HK-2 (cell line): ENCODE data around the gene SMPD3.
"Not testable (repeated sequence)": the region's sequence is repeated elsewhere in the genome, so short reads cannot be mapped to it uniquely, and the experiment has no call there.

Experiments
- DNase-seq: peaks from one replicate; pipeline ENCODE4 v3.0.0-alpha.2; 2018; ENCODE audit not compliant: unreplicated experiment

The SMPD3 gene

DNA sequence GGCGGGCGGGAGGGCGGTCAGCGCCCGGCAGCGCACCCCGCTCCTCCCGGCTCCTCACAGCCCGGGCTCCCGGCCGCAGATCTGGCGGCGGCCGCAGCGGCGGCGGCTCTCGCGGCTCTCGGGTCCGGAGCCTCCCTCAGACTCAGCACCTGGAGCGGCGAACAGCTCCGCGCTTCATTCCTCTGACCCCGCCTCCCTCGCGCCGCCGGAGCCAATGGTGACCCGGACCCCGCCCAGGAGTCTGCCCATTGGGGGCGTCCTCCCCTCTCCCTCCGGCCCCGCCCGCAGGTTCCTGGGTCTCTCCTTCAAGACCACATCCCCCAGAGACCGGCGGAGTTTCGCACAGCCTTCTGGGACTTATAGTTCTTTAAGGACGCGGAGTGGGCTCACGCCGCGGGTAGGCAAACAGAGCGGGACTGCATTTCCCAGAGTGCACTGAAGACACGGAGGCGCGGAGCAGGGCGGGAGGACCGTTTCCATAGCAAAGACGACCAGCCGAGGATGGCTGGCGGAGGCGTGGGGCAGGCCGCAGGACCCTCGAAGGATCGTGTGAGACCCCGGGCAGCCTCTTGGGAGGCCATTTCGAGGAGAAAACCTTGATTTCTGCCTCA, at the start of gene SMPD3:
TSS of gene SMPD3 (minus strand) at position 149 of the 611 bp plus-strand sequence. CDS start 76,327 bp downstream, outside the sequence.
- peak; percentile 99 for DNase-seq

- DNase-seq: no peak
These were observed 48.4 kb upstream of the SMPD3 start for GRCh38 chr16:68496689-68497088.

DNA sequence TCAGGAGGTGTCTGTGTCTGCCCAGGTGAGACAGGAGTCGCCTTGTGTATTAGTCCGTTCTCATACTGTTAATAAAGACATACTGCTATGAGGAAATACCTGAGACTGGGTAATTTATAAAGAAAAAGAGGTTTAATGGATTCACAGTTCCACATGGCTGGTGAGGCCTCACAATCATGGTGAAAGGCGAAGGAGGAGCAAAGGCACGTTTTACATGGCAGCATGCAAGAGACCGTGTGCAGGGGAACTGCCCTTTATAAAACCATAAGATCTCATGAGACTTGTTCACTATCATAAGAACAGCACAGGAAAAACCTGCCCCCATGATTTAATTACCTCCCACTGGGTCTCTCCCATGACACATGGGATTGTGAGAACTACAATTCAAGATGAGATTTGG, 46.0 kb upstream of the SMPD3 start:
- not testable (repeated sequence) for DNase-seq

DNA sequence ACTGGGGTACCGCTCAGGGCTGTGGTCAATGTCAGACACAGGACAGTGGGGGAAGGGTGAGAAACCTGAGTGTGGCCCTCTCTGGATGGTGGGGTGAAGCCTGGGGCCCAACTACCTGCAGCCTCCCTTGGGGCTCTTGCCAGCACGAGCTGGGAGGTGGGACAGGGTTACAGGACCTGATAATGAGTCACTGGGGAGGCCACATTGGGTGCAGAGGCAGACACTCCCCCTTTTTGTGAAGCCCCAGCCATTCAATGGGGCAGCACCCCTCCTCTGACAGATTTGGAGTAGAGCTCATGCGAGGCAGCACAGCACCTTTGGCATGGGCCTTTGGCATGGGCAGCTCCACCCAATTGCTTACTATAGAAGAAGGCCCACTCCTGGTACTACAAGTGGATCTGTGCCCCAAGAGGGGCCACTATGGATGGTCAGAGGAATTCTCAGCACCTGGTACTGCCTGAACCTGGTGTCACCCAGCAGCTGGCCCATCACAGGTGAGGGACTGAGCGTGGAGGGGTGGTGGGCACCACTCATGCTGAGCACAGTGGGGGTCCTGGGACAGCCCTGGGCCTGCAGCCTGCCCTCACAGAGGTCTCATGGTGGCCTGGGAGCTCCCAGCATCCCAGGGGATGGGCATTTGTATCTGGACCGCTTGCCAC, 45.2 kb upstream of the SMPD3 start:
- DNase-seq: no peak

- DNase-seq: no peak
These were observed 44.5 kb upstream of the SMPD3 start for GRCh38 chr16:68492543-68493411.

- DNase-seq: no peak
These were observed 43.8 kb upstream of the SMPD3 start for GRCh38 chr16:68492151-68492542.

DNA sequence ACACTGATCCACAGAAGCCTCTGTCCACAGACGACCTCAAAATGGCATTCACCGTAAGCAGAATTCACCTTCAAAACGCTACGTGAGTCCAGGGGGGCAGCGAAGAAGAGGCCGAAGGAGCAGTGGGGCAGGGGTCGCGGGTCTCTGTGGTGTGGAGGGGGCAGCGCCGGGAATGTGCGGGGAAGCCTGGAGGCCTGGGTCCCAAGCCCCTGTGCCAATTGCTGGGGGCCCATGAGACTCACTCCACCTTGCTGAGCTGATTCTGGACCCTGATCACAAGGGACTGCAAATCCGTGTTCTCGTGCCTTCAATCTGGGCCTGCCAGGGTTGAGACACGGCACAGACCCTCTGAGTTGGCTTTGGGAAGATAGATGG, 43.3 kb upstream of the SMPD3 start:
- DNase-seq: no peak

- peak; percentile 61 for DNase-seq
These were observed 42.7 kb upstream of the SMPD3 start for GRCh38 chr16:68490829-68491575.

DNA sequence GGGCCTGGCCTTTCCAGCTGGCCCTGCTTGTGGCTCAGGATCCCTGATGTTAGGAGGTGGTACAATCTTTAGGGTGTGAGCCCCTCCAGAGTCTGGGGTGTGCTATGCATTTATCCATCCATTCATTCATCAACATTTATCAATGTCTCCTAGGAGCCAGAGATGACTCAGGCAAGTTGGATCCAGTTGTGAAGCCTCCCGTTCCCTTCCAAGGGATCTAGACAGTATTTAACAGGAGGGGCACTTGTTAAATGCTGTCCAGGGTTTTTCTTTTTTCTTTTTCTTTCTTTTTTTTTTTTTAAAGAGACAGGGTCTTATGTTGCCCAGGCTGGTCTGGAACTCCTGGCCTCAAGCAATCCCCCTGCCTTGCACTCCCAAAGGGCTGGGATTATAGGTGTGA, 42.0 kb upstream of the SMPD3 start:
- DNase-seq: no peak

DNA sequence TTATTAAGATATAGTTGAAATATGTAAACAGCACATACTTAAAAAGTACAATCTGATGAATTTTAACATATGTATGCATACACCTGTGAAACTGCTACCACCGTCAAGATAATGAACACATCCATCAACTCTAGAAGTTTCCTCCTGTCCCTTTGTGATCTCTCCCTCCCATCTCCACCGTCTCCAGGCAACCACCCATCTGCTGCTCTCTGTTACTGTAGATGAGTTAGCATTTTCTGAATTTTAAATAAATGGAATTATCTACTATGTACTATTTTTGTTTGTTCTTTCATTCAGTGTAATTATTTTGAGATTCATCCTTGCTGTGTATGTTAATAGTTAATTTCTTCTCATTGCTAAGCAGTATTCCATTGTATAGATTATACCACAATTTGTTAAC, 40.2 kb upstream of the SMPD3 start:
- DNase-seq: no peak

DNA sequence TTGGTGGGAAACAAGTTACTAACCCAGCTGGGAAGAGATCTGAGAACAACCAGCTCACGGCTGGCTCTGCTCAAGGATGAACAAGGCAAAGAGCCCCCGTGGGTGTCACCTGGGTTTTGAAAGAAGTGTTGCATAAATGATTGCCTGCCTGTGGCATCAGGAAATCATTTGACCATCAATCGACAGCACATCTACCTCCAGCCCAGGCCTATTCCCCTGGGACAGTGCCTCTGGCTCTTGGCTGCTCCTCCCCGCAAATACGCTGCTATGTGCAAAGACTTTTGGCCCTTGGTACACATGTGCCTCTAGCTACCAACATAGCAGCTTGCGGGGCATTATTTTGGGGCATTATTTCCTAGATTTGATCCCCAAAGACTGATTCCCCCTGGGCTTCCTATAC, 39.4 kb upstream of the SMPD3 start:
- DNase-seq: no peak

DNA sequence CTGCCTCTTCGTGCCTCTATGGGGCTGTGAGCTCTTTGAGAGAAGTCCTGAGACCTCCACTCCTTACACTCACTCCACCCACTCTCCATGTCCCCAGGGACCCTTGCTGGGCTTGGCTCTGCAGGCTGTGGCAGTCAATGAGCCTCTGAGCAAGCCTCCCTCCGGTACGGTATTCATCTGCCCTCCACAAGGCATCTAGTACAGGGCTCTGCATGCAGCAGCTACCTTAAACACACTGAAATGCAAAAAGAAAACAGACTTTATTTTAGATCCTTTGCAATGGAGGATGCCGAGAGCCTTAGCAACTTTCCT, 38.9 kb upstream of the SMPD3 start:
- DNase-seq: no peak

DNA sequence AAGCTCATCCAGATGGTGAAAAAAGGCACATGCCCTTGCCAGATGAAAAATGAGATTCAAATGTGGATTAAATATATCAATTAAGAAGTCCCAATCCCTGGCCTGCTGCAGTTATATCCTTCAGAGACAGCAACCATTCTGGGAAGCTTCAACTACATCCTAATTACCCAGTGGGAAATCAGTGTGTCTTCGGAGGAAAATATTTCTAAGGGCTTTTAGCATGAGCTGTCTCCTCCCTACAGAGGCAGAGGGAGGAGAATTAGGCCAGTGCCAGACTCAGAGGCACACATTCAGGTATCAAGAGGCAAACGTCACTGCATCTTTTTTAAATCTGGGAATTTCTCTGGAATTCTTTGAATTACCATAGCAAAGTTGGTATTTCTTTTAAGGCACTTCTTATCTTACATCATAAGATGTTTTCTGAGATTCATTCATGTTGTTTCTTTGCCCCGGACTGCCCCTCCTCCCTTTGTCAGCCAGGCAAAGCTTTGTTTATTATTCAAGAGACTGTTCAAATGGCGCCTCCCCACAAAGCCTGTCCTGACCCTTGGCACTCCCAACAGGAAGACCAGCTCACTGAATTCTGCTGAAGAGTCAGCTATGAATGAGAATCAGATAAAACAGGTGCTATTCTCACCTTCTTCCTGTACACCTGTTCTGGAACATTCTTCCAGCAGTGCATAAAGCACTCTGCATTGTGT, 38.3 kb upstream of the SMPD3 start:
- DNase-seq: no peak

DNA sequence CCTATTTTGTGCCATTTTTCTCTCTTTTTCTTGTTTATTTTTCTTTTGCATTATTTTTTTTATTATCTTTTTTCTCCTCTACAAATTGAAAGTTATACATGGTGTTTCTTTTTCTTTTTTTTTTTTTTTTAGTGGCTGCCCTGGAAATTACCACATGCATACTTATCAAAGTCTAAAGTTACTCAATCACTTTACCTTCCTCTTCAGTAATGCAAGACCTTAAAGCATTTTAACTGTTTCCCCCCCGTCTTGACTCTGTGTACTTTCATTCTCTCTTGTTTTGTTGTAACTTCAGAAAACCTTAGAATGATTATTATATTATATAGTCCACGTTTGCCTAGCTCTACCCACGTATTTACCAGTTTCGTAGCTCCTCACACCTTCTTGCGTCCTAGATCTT, 33.3 kb upstream of the SMPD3 start:
- DNase-seq: no peak

- DNase-seq: no peak
These were observed 32.0 kb upstream of the SMPD3 start for GRCh38 chr16:68480084-68480995.

DNA sequence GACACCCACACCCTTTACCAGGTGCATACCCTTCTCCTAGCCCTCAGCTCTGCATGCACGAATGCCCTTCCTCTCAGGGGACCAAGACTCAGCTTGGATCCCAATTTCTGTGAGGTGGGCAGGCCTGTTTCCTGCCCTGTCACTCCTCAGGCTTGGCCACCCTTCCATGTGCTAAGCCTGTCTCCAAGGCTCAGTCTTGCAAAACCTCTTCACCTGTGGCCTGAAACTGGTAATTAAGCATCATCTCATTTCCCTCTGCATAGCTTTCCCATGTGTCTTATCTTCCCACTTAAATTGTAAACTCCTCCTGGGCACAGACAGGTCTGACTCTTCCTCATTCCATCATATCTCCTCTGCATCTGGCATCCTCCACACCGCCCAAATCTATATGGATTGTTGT, 31.0 kb upstream of the SMPD3 start:
- no peak for DNase-seq

- DNase-seq: no peak
These were observed 30.4 kb upstream of the SMPD3 start for GRCh38 chr16:68478526-68479250.

- no peak for DNase-seq
These were observed 26.8 kb upstream of the SMPD3 start for GRCh38 chr16:68475071-68475470.

DNA sequence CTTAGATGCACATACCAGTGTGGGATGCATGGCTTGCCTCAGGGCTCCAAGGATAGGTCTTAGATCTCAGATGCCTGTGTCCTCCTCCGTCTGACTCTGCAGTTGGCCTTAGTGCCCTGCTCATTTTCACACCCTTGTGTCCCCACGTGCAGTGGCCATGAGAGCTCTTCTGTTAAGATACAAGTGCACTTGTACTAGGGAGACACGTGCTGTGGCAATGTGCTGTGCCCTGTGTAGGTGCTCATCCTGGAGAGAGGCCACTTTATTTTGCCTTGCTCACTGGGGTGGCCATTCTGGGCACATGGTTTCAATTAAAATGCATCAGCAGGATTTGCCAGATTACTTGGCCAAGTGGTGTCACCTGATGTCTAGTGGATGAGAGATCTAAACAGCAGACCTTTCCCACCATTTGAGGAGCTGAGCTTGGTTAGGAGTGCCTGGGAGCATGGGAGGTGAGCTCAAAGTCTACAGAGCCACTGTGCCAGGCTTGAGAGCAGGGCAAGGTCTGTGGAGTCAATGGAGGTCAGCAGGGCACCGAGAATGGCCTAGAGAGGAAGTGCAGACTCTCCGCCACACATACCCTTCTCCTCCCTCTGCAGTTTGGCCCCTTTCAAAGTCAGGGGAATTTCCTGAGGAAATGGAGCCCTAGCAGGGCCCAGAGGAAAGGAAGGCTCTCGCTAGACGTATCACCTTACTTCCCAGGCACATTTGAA, 25.2 kb upstream of the SMPD3 start:
- no peak for DNase-seq
